SK-N-SH (cell line): Measurements from ENCODE around the gene TUBD1.
"Not testable (repeated sequence)": the region's sequence is repeated elsewhere in the genome, so short reads cannot be mapped to it uniquely, and the experiment has no call there.

Experiments used
- RAD21 ChIP-seq: IDR thresholded peaks from 2 replicates; pipeline ENCODE4 v1.6.1; 2012; ENCODE audit warnings: mild to moderate bottlenecking, low read length
- TF ChIP-seq, protein P1 (sequence below): fragments of 200-600 bp; sonication (generic); IDR thresholded peaks from 2 replicates; pipeline ENCODE4 v1.6.1; 2017; ENCODE audit warnings: antibody characterized with exemption, mild to moderate bottlenecking, moderate library complexity

DNA sequence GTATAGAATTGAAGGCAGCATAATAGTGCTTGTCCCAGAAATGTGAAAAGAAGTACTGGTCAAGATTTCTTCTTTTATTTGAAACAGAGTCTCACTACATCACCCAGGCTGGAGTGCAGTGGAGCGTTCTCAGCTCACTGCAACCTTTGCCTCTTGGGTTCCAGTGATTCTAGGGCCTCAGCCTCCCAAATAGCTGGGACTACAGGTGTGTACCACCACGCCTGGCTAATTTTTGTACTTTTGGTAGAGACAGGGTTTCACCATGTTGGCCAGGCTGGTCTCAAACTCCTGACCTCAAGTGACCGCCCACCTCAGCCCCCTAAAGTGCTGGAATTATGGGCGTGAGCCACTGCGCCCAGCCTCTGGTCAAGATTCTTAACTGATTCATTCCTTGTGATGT, 27.9 kb upstream of the TUBD1 start:
- TF ChIP-seq RAD21: not testable (repeated sequence)
- TF ChIP-seq, protein P1, sequence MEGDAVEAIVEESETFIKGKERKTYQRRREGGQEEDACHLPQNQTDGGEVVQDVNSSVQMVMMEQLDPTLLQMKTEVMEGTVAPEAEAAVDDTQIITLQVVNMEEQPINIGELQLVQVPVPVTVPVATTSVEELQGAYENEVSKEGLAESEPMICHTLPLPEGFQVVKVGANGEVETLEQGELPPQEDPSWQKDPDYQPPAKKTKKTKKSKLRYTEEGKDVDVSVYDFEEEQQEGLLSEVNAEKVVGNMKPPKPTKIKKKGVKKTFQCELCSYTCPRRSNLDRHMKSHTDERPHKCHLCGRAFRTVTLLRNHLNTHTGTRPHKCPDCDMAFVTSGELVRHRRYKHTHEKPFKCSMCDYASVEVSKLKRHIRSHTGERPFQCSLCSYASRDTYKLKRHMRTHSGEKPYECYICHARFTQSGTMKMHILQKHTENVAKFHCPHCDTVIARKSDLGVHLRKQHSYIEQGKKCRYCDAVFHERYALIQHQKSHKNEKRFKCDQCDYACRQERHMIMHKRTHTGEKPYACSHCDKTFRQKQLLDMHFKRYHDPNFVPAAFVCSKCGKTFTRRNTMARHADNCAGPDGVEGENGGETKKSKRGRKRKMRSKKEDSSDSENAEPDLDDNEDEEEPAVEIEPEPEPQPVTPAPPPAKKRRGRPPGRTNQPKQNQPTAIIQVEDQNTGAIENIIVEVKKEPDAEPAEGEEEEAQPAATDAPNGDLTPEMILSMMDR: not testable (repeated sequence)
